HG03135 (cell line): ENCODE measurements around the gene PEX11B.

ENCODE experiments used
- ATAC-seq: cut with Tn5 transposase; IDR thresholded peaks from one replicate; pipeline ENCODE4 v1.9.1; 2021; ENCODE audit warnings: mild to moderate bottlenecking, moderate library complexity; ENCODE audit not compliant: unreplicated experiment

Gene PEX11B

DNA sequence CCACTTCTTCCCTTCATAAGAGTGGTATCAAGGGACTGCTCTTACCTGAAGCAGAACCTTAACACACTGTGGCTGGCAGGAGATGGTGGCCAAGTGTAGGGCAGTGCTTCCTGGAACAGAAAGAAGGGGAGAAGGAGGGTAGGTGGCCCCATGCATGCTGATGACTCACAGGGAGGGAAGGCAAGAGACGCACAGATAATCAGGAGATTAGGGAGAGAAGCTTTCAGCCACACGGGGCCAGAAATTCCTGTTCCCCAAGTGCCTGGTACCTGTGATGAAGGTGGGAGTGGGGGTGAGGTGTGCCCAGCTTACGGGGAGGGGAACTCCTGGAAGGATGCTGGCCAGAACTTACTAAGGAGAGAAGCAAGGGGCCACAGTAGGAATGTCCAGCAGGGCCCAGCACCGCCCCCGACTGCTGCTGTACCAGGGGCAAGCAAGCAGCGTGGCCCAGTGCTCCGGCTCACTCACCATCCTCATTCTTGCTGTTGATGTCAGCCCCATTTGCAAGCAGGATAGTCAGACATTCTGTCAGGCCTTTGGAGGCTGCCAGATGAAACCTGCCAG, 40.5 kb downstream of the PEX11B start:
- ATAC-seq, result no peak

DNA sequence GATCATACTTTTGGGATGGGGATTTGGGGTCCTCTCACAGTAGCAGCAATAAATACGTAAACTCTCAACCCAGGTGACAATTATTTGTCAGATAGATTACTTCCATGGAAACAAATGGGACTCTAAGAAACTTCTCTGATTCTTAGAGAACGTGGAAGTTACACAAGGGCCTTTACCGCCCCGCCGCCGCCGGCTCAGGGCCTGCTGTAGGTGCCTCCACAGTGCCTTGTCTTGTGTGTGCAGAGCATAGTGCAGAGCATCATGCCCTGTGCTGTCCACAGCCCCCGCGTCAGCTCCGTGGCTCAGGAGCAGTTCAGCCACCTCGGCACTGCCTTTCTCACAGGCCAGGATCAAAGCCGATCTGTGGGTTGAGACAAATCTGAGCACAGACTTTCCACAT, 43.9 kb downstream of the PEX11B start:
- ATAC-seq, result no peak

DNA sequence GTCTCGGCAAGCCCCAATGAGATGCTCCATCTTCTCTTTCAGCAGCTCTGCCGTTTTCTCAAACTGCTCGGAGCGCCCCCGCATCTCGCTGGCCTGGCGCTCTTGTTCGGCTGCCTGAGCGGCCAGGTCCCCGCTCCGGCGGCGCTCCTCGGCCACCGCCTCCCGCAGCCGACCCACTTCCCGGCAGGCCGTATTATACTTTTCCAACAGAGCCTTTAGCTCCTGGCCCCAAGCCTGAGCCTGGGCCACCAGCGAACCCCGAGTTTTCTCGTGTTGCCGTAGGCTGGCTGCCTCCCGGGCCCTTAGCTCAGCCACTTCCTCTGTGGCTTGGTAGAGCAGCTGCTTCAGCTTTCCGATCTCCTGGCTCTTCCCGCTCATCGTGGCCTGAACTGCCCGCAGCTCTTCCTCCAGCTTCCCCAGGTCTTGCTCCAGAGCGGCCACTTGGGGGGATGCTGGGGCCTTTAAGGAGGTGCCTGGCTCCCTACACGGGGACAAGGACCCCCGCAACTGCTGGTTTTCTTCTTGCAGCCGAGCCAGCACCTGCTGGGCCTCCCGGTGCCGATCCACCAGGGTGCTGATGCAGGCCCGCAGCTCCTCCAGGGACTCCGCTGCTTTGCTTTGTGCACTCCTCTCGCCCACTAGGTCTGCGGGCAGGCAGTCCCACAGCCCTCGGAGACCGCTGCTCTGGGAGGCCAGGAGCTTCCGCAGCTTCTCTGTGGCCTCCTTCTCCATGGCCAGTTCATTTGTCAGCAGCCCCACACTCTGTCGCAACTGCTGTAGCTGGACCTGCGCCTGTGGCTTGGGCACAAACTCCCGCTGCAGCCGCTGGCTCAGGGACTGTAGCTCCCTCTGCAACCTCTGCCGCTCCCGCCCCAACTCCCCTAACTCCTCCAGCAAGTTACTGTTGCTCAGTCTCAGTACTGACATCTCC, 46.3 kb downstream of the PEX11B start:
- no peak for ATAC-seq

GRCh38 chr1:145868232-145868631, 50.3 kb downstream of the PEX11B start:
- no peak for ATAC-seq

- no peak for ATAC-seq
Measured at GRCh38 chr1:145863282-145864018, 55.1 kb downstream of the PEX11B start.
